ENCODE results near the gene SPIRE2.

Gene SPIRE2

GRCh38 chr16:89907055-89907814 lies 79.0 kb downstream of the SPIRE2 start:
- TF ChIP-seq CTCF (IDR thresholded peaks at IDR 0.05; ENCODE audit: insufficient read depth, low read depth, low read length, missing control alignments), result no peak
- no peak for DNase-seq (ENCODE audit: low read depth)
- H3K4me3 ChIP-seq (ENCODE audit: low read depth, low read length), result no peak overlapping the region

GRCh38 chr16:89908236-89908635 lies 80.0 kb downstream of the SPIRE2 start:
- DNase-seq (ENCODE audit: low read depth), result no peak
- TF ChIP-seq CTCF (IDR thresholded peaks at IDR 0.05; ENCODE audit: insufficient read depth, low read depth, low read length, missing control alignments), result no peak
- H3K4me3 ChIP-seq (ENCODE audit: low read depth, low read length), result no peak overlapping the region

- peak; percentile 74 for DNase-seq (ENCODE audit: low read depth)
- no peak overlapping the region for H3K4me3 ChIP-seq (ENCODE audit: low read depth, low read length)
- TF ChIP-seq CTCF (IDR thresholded peaks at IDR 0.05; ENCODE audit: insufficient read depth, low read depth, low read length, missing control alignments), result peak; percentile 89
Measured at GRCh38 chr16:89909777-89910716, 81.8 kb downstream of the SPIRE2 start.

GRCh38 chr16:89910717-89911354 lies 82.6 kb downstream of the SPIRE2 start:
- TF ChIP-seq CTCF (IDR thresholded peaks at IDR 0.05; ENCODE audit: insufficient read depth, low read depth, low read length, missing control alignments), result no peak
- no peak for DNase-seq (ENCODE audit: low read depth)
- no peak overlapping the region for H3K4me3 ChIP-seq (ENCODE audit: low read depth, low read length)

- H3K4me3 ChIP-seq (ENCODE audit: low read depth, low read length), result no peak overlapping the region
- no peak for DNase-seq (ENCODE audit: low read depth)
- TF ChIP-seq CTCF (IDR thresholded peaks at IDR 0.05; ENCODE audit: insufficient read depth, low read depth, low read length, missing control alignments), result no peak
Measured at GRCh38 chr16:89911375-89911774, 83.1 kb downstream of the SPIRE2 start.

GRCh38 chr16:89912143-89912542 lies 83.9 kb downstream of the SPIRE2 start:
- H3K4me3 ChIP-seq (ENCODE audit: low read depth, low read length), result no peak overlapping the region
- DNase-seq (ENCODE audit: low read depth), result no peak
- no peak for TF ChIP-seq CTCF (IDR thresholded peaks at IDR 0.05; ENCODE audit: insufficient read depth, low read depth, low read length, missing control alignments)
